ENCODE data around the gene GABRB2.

GABRB2 gene

DNA sequence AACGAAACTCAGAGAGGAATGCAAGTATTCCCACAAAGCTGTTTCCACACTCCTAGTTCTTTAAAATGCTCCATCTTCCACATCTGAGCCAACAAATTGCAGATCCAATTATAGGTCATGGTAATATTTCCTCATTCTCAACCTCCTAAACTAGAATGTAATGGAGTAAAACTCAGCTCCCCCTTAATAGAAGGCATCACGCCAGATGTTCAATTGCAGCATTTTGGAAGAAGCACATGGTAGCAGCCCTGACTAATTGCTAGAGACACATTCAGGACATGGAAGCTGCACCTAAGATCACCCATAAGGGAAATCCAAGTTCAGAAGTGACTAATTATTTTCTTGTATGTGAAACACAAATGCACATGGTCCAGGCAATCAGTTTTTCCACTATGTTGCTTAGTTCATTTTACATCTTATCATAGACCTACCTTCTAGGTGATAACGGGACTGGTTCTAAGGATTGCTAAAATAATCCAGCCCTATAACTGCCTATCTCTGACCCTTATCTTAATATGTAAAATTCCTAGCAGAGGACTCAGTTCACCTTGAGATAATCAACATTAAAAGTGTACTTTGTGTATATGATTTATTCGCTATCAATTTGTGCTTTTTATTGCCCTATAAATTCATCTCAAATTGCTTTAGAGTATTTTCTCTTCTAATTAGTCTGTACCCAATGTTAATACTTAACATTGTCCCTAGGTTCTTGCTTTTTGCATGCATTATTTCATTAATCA lies 75.1 kb downstream of the GABRB2 start:
- no peak for DNase-seq

- no peak for DNase-seq
These were observed 78.8 kb downstream of the GABRB2 start for GRCh38 chr5:161467703-161468102.

- DNase-seq = no peak
These were observed 85.8 kb downstream of the GABRB2 start for GRCh38 chr5:161460741-161461140.

GRCh38 chr5:161446655-161447054 lies 99.9 kb downstream of the GABRB2 start:
- no peak for DNase-seq

DNA sequence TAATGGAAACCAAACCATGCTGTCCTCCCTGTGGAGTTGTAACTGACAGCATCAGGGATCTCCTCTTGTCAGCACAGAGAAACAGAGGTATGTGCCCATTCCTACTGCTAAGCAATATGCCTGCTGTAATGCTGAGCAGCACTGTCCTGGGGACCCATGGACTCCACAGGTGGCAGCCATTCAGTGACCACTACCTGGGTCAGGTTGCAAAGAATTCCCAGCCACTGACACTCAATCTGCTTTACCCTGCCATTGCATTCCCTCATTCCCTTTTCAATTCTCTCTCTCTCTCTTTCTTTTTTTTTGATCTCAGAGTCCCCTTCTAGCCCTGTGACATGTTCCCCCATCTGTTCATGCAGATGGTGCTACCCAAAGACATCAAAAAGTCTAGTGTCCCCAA lies 104.1 kb downstream of the GABRB2 start:
- no peak for DNase-seq

GRCh38 chr5:161432798-161433197 lies 113.7 kb downstream of the GABRB2 start:
- DNase-seq = no peak

GRCh38 chr5:161431963-161432362 lies 114.6 kb downstream of the GABRB2 start:
- DNase-seq = no peak

GRCh38 chr5:161421067-161421466 lies 125.5 kb downstream of the GABRB2 start:
- no peak for DNase-seq

- DNase-seq = no peak
These were observed 126.0 kb downstream of the GABRB2 start for GRCh38 chr5:161420521-161420920.

DNA sequence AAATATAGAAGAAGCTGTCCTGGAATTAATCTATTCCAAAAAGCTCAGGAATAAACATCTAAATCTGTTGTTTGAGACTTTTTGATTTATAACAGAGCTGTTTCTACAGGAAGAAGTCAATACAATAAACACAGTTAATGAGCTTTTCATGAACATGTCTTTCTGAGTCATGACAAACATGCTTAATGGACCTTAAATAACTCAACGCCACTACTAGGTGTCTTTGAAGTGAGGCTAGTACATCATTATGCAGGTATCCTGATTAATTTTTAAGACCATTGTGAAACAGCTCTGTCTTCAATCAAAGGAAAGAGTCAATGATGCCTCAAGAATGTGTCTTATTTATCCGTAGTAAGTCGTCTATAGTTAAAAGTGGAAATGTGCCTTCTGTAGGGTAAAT lies 131.6 kb downstream of the GABRB2 start:
- DNase-seq = no peak

GRCh38 chr5:161414037-161414436 lies 132.5 kb downstream of the GABRB2 start:
- DNase-seq = no peak

- DNase-seq = no peak
These were observed 133.7 kb downstream of the GABRB2 start for GRCh38 chr5:161412792-161413191.

DNA sequence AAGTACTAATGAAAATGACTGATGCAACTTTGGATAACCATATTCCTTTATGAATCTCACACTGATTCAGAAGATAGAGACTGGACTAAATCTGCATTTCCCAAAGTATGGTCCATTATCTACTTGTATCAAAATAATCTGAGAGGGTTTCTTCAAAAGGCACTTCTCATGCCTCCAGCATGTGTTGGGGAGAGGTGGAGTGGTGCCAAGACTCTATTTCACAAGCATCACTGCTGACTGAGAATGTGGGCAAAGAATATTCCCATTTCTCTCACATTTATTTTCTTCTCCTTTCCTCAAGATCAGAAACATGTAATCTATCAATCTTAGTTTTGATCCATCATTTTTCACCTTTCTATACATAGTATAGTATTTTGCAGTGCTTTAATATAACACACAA lies 135.4 kb downstream of the GABRB2 start:
- no peak for DNase-seq

DNA sequence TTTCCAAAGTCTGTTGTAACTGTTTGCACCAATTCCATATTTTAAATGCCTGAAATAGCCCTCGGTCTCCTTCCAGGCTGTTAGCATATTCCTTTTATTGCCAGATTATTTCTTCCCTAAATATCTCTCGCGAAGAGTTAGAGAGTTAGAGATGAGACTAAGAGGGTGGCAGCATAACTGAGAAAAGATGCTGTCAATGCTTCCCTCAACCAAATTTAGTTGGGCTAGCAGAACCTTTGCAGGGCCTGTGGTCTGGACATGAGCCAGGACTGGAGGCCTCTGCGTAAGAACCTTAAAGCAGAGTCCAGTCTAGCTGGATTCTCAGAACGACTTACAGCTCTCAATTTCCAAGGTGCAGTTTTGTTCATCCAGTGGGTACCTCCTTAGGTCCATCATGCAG lies 135.9 kb downstream of the GABRB2 start:
- no peak for DNase-seq

DNA sequence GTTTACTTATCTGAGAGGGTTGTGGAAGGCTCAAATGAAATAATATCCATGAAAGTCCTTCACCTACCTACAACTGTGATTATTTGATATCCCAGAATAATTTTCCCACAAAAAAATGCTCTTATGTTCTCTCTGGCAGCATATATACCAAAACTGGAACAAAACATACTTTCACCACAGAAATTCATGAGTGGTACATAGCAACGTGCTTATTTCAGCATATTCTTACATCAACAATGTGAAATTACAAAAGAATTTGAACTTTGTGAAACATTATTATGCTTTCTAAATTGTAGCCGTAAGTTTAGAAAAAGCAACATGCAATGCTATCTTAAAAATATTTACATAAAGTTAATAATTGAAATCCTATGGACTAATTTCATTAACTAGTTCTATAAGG lies 137.1 kb downstream of the GABRB2 start:
- DNase-seq = no peak

- no peak for DNase-seq
These were observed 139.6 kb downstream of the GABRB2 start for GRCh38 chr5:161406880-161407279.

GRCh38 chr5:161403996-161404395 lies 142.5 kb downstream of the GABRB2 start:
- no peak for DNase-seq

GRCh38 chr5:161403121-161403520 lies 143.4 kb downstream of the GABRB2 start:
- DNase-seq = no peak

DNA sequence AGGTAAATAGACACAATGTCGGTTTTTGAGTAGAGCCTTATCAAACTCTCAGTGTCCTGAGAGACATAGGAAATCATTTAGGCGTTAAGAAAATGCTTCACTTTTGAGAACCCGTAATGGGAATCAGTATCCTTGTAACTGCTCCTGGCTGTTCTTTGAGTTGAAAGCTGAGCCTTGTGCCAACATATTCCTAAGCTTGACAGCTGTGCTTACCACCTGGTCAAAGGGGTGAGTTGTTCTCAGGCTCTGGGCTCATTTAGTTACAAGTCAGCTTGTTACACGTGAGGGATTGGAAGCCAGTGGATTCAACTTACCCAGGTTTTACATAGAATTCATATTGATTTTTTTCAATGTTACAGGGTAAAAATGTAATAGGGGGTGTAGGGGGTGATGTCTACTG lies 145.9 kb downstream of the GABRB2 start:
- no peak for DNase-seq

GRCh38 chr5:161399996-161400562 lies 146.4 kb downstream of the GABRB2 start:
- DNase-seq = no peak

- no peak for DNase-seq
These were observed 149.1 kb downstream of the GABRB2 start for GRCh38 chr5:161397448-161397847.

DNA sequence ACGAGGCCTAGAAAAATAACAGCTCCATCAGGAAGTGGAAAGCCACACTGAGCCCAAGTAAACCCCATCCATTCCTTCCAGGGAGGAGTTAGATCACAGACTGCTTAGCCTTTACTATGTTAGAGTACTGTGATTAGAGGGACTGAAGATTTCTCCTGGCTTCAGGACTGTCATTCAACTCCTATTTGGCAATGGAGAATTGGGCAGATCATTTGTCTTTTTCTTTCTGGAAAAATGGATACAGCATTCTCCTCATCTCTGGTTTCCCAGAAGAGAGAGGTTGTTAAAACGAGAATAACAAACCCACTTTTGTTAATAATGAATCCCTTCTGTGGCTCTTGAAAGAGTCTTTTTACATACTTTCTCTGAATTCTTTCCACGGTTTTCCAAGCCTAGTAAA lies 150.4 kb downstream of the GABRB2 start:
- DNase-seq = no peak

DNA sequence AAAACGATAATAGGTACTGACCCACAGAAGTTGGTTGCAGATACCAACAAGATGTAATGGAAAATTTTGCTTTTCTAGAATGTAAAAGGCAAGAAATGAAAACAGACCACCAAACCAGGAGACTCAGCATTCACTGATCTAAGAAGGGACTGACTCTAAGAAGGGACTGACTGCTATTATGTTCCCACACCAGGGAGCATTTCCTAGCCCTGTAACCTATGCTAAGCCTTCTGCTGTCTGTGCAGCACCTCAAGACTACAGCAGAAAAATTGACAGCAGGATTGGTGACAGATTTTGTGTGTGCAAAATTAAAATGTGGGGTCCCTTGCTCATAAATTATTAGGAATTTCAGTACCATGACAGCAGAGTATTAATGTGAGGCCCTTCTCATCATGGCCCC lies 154.8 kb downstream of the GABRB2 start:
- no peak for DNase-seq

GRCh38 chr5:161391016-161391415 lies 155.5 kb downstream of the GABRB2 start:
- no peak for DNase-seq

DNA sequence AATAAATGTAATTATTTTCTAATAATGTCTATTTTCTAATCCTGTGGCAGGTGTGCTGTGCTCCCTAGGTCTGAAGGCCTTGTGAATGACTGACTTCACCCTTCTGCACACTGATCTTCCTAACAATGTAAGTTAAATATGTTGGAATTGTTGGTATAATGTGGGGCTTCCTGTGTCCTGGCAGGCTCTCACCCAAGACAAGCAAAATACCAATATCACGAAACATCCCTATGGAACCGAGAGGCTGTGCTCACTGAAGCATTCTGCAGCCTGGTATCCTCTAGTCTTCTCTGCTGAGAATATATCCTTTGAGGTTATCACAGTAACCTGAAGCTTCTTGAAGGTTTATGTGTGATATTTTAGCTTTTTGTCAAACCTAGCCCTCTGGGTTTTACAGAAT lies 159.4 kb downstream of the GABRB2 start:
- DNase-seq = no peak
